Osteocyte (in vitro differentiated cells): ENCODE results near the gene PSRC1. TPM values are rescaled to one million over a fixed set of nuclear protein-coding genes. Genes with fewer than 3 reads are reported as not detected.

Experiments
- DNase-seq: peaks from one replicate; pipeline ENCODE4 v3.0.0; 2021; ENCODE audit warnings: mixed read lengths; ENCODE audit not compliant: unreplicated experiment; ENCODE audit errors: extremely low spot score
- H3K27ac Mint-ChIP-seq: one replicate; pipeline ENCODE4 v1.8.0; 2021; ENCODE audit warnings: mild to moderate bottlenecking, mixed read lengths; ENCODE audit not compliant: unreplicated experiment
- H3K27me3 Mint-ChIP-seq: one replicate; pipeline ENCODE4 v1.8.0; 2021; ENCODE audit warnings: mixed read lengths; ENCODE audit not compliant: unreplicated experiment
- H3K36me3 Mint-ChIP-seq: one replicate; pipeline ENCODE4 v1.8.0; 2021; ENCODE audit warnings: mixed read lengths; ENCODE audit not compliant: unreplicated experiment
- H3K4me1 Mint-ChIP-seq: one replicate; pipeline ENCODE4 v1.8.0; 2021; ENCODE audit warnings: mixed read lengths; ENCODE audit not compliant: unreplicated experiment
- H3K4me3 Mint-ChIP-seq: one replicate; pipeline ENCODE4 v1.8.0; 2021; ENCODE audit warnings: mild to moderate bottlenecking, moderate library complexity, mixed read lengths; ENCODE audit not compliant: unreplicated experiment
- H3K9me3 Mint-ChIP-seq: one replicate; pipeline ENCODE4 v1.8.0; 2021; ENCODE audit warnings: mixed read lengths; ENCODE audit not compliant: unreplicated experiment
- total RNA-seq: library from RNA; stranded (reverse); gene quantifications from 2 replicates; pipeline ENCODE4 v1.2.1, GENCODE V29; 2021
- TF ChIP-seq, protein P1 (sequence below): fragments of 200-600 bp; sonication (generic); IDR thresholded peaks from 2 replicates; pipeline ENCODE4 v1.5.0; 2021; ENCODE audit warnings: antibody characterized with exemption, mild to moderate bottlenecking, moderate library complexity

Gene PSRC1
- total RNA-seq, 1 donor from 2014 or later, result 9.3 TPM

GRCh38 chr1:109269212-109269980 is 13.5 kb downstream of the PSRC1 start:
- Mint-ChIP-seq H3K9me3 (no peaks in the 10 kb centered on the region), H3K4me1 (peaks cover 10% of the 10 kb centered on the region), H3K4me3 (no peak overlapping the region), H3K27me3 (no peaks in the 10 kb centered on the region), H3K36me3 (peaks cover 6% of the 10 kb centered on the region), H3K27ac (no peak overlapping the region)
- TF ChIP-seq, protein P1, sequence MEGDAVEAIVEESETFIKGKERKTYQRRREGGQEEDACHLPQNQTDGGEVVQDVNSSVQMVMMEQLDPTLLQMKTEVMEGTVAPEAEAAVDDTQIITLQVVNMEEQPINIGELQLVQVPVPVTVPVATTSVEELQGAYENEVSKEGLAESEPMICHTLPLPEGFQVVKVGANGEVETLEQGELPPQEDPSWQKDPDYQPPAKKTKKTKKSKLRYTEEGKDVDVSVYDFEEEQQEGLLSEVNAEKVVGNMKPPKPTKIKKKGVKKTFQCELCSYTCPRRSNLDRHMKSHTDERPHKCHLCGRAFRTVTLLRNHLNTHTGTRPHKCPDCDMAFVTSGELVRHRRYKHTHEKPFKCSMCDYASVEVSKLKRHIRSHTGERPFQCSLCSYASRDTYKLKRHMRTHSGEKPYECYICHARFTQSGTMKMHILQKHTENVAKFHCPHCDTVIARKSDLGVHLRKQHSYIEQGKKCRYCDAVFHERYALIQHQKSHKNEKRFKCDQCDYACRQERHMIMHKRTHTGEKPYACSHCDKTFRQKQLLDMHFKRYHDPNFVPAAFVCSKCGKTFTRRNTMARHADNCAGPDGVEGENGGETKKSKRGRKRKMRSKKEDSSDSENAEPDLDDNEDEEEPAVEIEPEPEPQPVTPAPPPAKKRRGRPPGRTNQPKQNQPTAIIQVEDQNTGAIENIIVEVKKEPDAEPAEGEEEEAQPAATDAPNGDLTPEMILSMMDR, result no peak
- DNase-seq, result no peak

DNA sequence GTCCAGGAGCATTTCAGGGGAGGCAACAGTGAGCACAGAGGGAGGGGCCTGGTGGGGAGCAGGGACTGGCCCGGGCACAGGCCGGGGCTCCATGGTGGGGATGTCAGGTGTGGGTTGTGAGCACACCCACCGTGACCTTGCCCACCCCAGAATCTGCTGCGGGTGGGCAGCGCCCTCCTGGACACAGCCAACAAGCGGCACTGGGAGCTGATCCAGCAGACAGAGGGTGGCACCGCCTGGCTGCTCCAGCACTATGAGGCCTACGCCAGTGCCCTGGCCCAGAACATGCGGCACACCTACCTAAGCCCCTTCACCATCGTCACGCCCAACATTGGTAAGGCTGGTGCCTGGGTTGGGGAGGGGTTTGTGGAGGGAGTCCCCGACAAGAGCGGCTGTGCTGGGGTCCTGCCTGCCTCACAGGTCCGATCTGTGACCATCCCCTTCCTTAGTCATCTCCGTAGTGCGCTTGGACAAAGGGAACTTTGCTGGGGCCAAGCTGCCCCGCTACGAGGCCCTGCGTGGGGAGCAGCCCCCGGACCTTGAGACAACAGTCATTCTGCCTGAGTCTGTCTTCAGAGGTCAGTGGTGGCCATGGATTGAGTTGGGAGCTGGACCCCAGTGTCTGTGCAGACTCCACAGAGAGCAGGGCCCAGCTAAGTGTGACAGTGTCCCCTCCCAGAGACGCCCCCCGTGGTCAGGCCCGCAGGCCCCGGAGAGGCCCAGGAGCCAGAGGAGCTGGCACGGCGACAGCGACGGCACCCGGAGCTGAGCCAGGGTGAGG is 14.3 kb downstream of the PSRC1 start:
- H3K27ac Mint-ChIP-seq, result no peak overlapping the region

DNA sequence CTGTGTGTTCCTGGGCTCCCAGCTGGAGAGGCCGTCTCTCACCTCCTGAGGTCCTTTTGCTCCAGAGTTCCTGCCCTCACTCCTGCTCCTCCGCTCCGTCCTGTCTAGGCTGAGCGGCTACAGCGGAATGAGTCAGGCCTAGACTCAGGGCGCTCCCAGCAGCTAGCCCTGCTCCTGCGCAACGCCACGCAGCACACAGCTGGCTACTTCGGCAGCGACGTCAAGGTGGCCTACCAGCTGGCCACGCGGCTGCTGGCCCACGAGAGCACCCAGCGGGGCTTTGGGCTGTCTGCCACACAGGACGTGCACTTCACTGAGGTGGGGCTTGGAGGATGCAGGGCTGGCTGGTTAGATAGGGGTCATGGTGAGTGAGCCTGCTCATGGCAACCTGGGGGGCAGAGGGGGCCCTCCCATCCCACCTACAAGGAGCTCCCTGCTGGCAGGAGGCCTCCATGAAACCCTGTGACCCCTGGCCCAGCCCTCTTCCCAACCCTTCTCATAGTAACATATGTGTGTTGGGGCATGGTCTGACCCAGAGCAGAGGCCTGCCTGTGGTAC is 15.1 kb downstream of the PSRC1 start:
- H3K27me3 Mint-ChIP-seq, result no peaks in the 10 kb centered on the region
- TF ChIP-seq, protein P1, result no peak
- H3K36me3 Mint-ChIP-seq, result peaks cover 6% of the 10 kb centered on the region
- peaks cover 7% of the 10 kb centered on the region for H3K4me1 Mint-ChIP-seq
- no peak for DNase-seq
- H3K9me3 Mint-ChIP-seq, result no peaks in the 10 kb centered on the region
- H3K4me3 Mint-ChIP-seq, result no peak overlapping the region
- no peak overlapping the region for H3K27ac Mint-ChIP-seq

More for the DNA sequence above, 14.3 kb downstream of the PSRC1 start:
- H3K36me3 Mint-ChIP-seq, result peaks cover 6% of the 10 kb centered on the region
- peaks cover 4% of the 10 kb centered on the region for H3K4me1 Mint-ChIP-seq
- TF ChIP-seq, protein P1, result no peak
- no peaks in the 10 kb centered on the region for H3K9me3 Mint-ChIP-seq
- no peak overlapping the region for H3K4me3 Mint-ChIP-seq
- DNase-seq, result no peak
- H3K27me3 Mint-ChIP-seq, result no peaks in the 10 kb centered on the region

- H3K9me3 Mint-ChIP-seq, result no peaks in the 10 kb centered on the region
- no peak for DNase-seq
- H3K4me3 Mint-ChIP-seq, result no peak overlapping the region
Observed at GRCh38 chr1:109266965-109267364, 16.0 kb downstream of the PSRC1 start.

More at GRCh38 chr1:109266965-109267364, 16.0 kb downstream of the PSRC1 start:
- Mint-ChIP-seq H3K36me3 (peaks cover 6% of the 10 kb centered on the region), H3K27me3 (no peaks in the 10 kb centered on the region), H3K27ac (no peak overlapping the region), H3K4me1 (peaks cover 5% of the 10 kb centered on the region)
- TF ChIP-seq, protein P1, result no peak
